GM19438 (cell line): ENCODE data around the gene NXPH3.

ENCODE experiments used
- ATAC-seq: cut with Tn5 transposase; IDR thresholded peaks from one replicate; pipeline ENCODE4 v1.9.1; 2021; ENCODE audit warnings: low read depth; ENCODE audit not compliant: unreplicated experiment

NXPH3 gene

GRCh38 chr17:49618028-49618611 is 42.4 kb downstream of the NXPH3 start:
- no peak for ATAC-seq

GRCh38 chr17:49621420-49621819 is 45.7 kb downstream of the NXPH3 start:
- ATAC-seq: no peak

- no peak for ATAC-seq
These were observed 46.4 kb downstream of the NXPH3 start for GRCh38 chr17:49621946-49622529.

- ATAC-seq: no peak
These were observed 49.2 kb downstream of the NXPH3 start for GRCh38 chr17:49624896-49625295.

- ATAC-seq: no peak
These were observed 53.8 kb downstream of the NXPH3 start for GRCh38 chr17:49629447-49629846.

- no peak for ATAC-seq
These were observed 54.6 kb downstream of the NXPH3 start for GRCh38 chr17:49630113-49630900.

- ATAC-seq: no peak
These were observed 55.8 kb downstream of the NXPH3 start for GRCh38 chr17:49631496-49631895.
